Astrocyte (in vitro differentiated cells and primary cell): Measurements from ENCODE around the gene DENND6A.

Source experiments
- CTCF ChIP-seq: IDR thresholded peaks from 2 replicates; pipeline ENCODE4 v1.5.1; 2011; ENCODE audit warnings: low read depth, mild to moderate bottlenecking, inconsistent platforms, low read length, moderate library complexity; ENCODE audit not compliant: insufficient read depth
- EZH2 ChIP-seq: IDR thresholded peaks from 2 replicates; pipeline ENCODE4 v1.6.1; 2012; ENCODE audit warnings: mild to moderate bottlenecking, low read length, inconsistent platforms; ENCODE audit not compliant: insufficient read depth

- no peak for TF ChIP-seq CTCF
- no peak for TF ChIP-seq EZH2
These were observed 64.9 kb downstream of the DENND6A start for GRCh38 chr3:57627976-57628375.
